ENCODE results near the gene ASCL2.
A peak's percentile ranks its signal among the peaks of the same experiment; 100 is the strongest.

The ASCL2 gene

GRCh38 chr11:2271327-2272227 lies 1.2 kb upstream of the ASCL2 start:
- DNase-seq, result no peak

GRCh38 chr11:2271077-2271326 lies 614 bp upstream of the ASCL2 start:
- DNase-seq, result no peak

- peak; percentile 60 for DNase-seq
Measured at GRCh38 chr11:2269601-2270321, 627 bp downstream of the ASCL2 start.

GRCh38 chr11:2268729-2269600 lies 1.4 kb downstream of the ASCL2 start:
- no peak for DNase-seq

- DNase-seq, result no peak
Measured at GRCh38 chr11:2267851-2268728, 2.3 kb downstream of the ASCL2 start.

GRCh38 chr11:2267306-2267850 lies 3.0 kb downstream of the ASCL2 start:
- DNase-seq, result no peak

GRCh38 chr11:2266586-2267305 lies 3.6 kb downstream of the ASCL2 start:
- no peak for DNase-seq

GRCh38 chr11:2265854-2266585 lies 4.4 kb downstream of the ASCL2 start:
- no peak for DNase-seq

- no peak for DNase-seq
Measured at GRCh38 chr11:2265396-2265795, 5.0 kb downstream of the ASCL2 start.

GRCh38 chr11:2264366-2265053 lies 5.9 kb downstream of the ASCL2 start:
- DNase-seq, result no peak

- DNase-seq, result no peak
Measured at GRCh38 chr11:2263724-2264360, 6.5 kb downstream of the ASCL2 start.

GRCh38 chr11:2263071-2263565 lies 7.3 kb downstream of the ASCL2 start:
- DNase-seq, result no peak

- no peak for DNase-seq
Measured at GRCh38 chr11:2262301-2263070, 7.9 kb downstream of the ASCL2 start.

- no peak for DNase-seq
Measured at GRCh38 chr11:2261436-2262230, 8.8 kb downstream of the ASCL2 start.

GRCh38 chr11:2260491-2261364 lies 9.7 kb downstream of the ASCL2 start:
- no peak for DNase-seq

- DNase-seq, result no peak
Measured at GRCh38 chr11:2259897-2260451, 10.4 kb downstream of the ASCL2 start.

Data from NCI-H345 (cell line).